Lower lobe of right lung (tissue), 2 donors: ENCODE measurements around the gene HSF2. TPM values are rescaled to one million over a fixed set of nuclear protein-coding genes. Genes with fewer than 3 reads are reported as not detected.

Source experiments
- ATAC-seq, 2 donors: fragments of 200-7000 bp; cut with Tn5 transposase; one replicate each; pipeline ENCODE4 v1.9.1; 2020 to 2022; ENCODE audit warnings: mild to moderate bottlenecking in 2 of 2, moderate library complexity in 2 of 2
- DNase-seq: peaks from one replicate; pipeline ENCODE4 v3.0.0-alpha.2; 2020
- H3K27ac ChIP-seq: fragments of 200-600 bp; one replicate; pipeline ENCODE4 v1.8.0; 2022
- H3K27me3 ChIP-seq: fragments of 200-600 bp; one replicate; pipeline ENCODE4 v1.8.0; 2022; ENCODE audit warnings: low read depth
- H3K36me3 ChIP-seq: fragments of 200-600 bp; one replicate; pipeline ENCODE4 v1.8.0; 2022; ENCODE audit warnings: mild to moderate bottlenecking
- H3K4me1 ChIP-seq: fragments of 200-600 bp; one replicate; pipeline ENCODE4 v1.8.0; 2022
- H3K4me3 ChIP-seq: fragments of 200-600 bp; one replicate; pipeline ENCODE4 v1.8.0; 2022; ENCODE audit warnings: mild to moderate bottlenecking
- H3K9me3 ChIP-seq: fragments of 200-600 bp; one replicate; pipeline ENCODE4 v1.8.0; 2022
- CTCF ChIP-seq: fragments of 200-600 bp; IDR thresholded peaks from one replicate; pipeline ENCODE4 v1.8.0; 2022; ENCODE audit warnings: antibody characterized with exemption, mild to moderate bottlenecking
- intact Hi-C: fragments of 100-400 bp; cut with DNase I; formaldehyde crosslinking; loops from one replicate; pipeline ENCODE4 v1.11.0; 2022
- total RNA-seq: library from RNA; stranded (reverse); fragmentation: NEBNext Ultra II Directional; extraction: Animal tissue kit (Norgen Biotek cat#: 25700); gene quantifications from one replicate; pipeline ENCODE4 v1.2.1, GENCODE V29; 2021
- donor health status: DM: no; HTN: yes; CAD: no; lungs with severe emphysema.

The HSF2 gene
- total RNA-seq, 1 donor from 2014 or later, result 11.0 TPM

GRCh38 chr6:122365775-122366403 lies 33.6 kb upstream of the HSF2 start:
- Histone ChIP-seq H3K27ac (no peak overlapping the region), H3K4me1 (no peaks in the 10 kb centered on the region), H3K4me3 (no peak overlapping the region), H3K36me3 (no peaks in the 10 kb centered on the region), H3K27me3 (no peaks in the 10 kb centered on the region), H3K9me3 (no peaks in the 10 kb centered on the region)
- intact Hi-C loops, result no loop called here
- no peak for TF ChIP-seq CTCF
- DNase-seq, result no peak
- ATAC-seq, result no peak

- Histone ChIP-seq H3K27me3 (no peaks in the 10 kb centered on the region), H3K4me3 (no peak overlapping the region), H3K27ac (no peak overlapping the region), H3K4me1 (no peaks in the 10 kb centered on the region), H3K36me3 (no peaks in the 10 kb centered on the region), H3K9me3 (no peaks in the 10 kb centered on the region)
- intact Hi-C loops, result no loop called here
- DNase-seq, result no peak
- no peak for TF ChIP-seq CTCF
- no peak for ATAC-seq
Measured at GRCh38 chr6:122367171-122367570, 32.3 kb upstream of the HSF2 start.

- no peaks in the 10 kb centered on the region for H3K27me3 ChIP-seq
- intact Hi-C loops, result no loop called here
- no peaks in the 10 kb centered on the region for H3K9me3 ChIP-seq
- no peak for TF ChIP-seq CTCF
- DNase-seq (no peak), ATAC-seq (no peak)
- H3K4me3 ChIP-seq, result no peak overlapping the region
- no peak overlapping the region for H3K27ac ChIP-seq
- no peaks in the 10 kb centered on the region for H3K36me3 ChIP-seq
- no peaks in the 10 kb centered on the region for H3K4me1 ChIP-seq
Measured at GRCh38 chr6:122369536-122369935, 29.9 kb upstream of the HSF2 start.

- no peak overlapping the region for H3K27ac ChIP-seq
- intact Hi-C loops, result no loop called here
- no peaks in the 10 kb centered on the region for H3K36me3 ChIP-seq
- H3K9me3 ChIP-seq, result no peaks in the 10 kb centered on the region
- H3K4me1 ChIP-seq, result no peaks in the 10 kb centered on the region
- no peaks in the 10 kb centered on the region for H3K27me3 ChIP-seq
- no peak overlapping the region for H3K4me3 ChIP-seq
- DNase-seq (no peak), ATAC-seq (no peak)
- TF ChIP-seq CTCF, result no peak
Measured at GRCh38 chr6:122372647-122373046, 26.8 kb upstream of the HSF2 start.

- H3K4me1 ChIP-seq, result no peaks in the 10 kb centered on the region
- intact Hi-C loops, result no loop called here
Measured at GRCh38 chr6:122374307-122374706, 25.1 kb upstream of the HSF2 start.

More at GRCh38 chr6:122374307-122374706, 25.1 kb upstream of the HSF2 start:
- Histone ChIP-seq H3K9me3 (no peaks in the 10 kb centered on the region), H3K36me3 (no peaks in the 10 kb centered on the region), H3K4me3 (no peak overlapping the region), H3K27me3 (no peaks in the 10 kb centered on the region), H3K27ac (no peak overlapping the region)
- no peak for TF ChIP-seq CTCF
- ATAC-seq, result no peak
- no peak for DNase-seq
